COLO668 (cell line): ENCODE results near the gene MBOAT2.
A peak's percentile ranks its signal among the peaks of the same experiment; 100 is the strongest.
"Not testable (repeated sequence)": the region's sequence is repeated elsewhere in the genome, so short reads cannot be mapped to it uniquely, and the experiment has no call there.

Experiments used
- DNase-seq: peaks from one replicate; lab custom pipeline; 2025; ENCODE audit not compliant: unreplicated experiment; lab: John Stamatoyannopoulos, UW

MBOAT2 gene

DNA sequence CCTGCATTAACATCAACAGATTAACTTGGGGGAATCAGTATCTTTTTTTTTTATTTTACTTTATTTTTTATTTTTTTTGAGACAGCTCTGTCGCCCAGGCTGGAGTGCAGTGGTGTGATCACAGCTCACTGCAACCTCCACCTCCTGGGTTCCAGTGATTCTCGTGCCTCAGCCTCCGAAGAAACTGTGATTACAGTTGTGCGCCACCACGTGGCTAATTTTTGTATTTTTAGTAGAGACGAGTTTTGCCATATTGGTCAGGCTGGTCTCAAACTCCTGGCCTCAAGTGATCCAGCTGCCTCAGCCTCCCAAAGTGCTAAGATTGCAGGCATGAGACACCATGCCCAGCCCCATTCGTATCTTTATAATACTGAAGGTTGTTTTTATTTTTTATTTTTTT, 99.6 kb downstream of the MBOAT2 start:
- not testable (repeated sequence) for DNase-seq

DNA sequence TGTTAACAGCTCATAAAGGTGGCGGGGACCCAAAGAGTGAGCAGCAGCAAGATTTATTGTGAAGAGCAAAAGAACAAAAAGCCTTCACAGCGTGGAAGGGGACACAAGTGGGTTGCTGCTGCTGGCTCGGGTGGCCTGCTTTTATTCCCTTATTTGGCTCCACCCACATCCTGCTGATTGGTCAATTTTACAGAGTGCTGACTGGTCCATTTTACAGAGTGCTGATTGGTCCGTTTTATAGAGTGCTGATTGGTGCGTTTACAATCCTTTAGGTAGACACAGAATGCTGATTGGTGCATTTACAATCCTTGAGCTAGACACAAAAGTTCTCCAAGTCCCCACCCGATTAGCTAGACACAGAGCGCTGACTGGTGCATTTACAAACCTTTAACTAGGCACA, 100.7 kb downstream of the MBOAT2 start:
- DNase-seq = not testable (repeated sequence)

DNA sequence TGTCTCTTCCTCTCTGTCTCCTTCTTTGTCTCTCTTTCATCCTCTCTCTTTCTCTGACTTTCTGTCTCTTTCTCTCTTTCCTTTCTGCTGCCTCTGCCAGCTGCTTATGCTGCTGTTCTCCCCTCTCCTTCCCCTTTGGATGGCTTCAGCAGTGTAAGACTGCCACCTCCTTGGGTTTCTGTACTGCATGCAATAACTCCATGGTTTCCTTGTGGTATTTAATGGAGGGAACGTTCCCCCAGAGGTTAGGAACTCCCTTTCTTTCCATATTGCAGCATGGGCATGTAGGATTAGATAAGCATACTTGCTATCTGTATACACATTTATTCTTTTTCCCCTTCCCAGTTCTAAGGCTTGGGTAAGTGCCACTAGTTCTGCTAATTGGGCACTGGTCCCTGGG, 106.3 kb downstream of the MBOAT2 start:
- DNase-seq = not testable (repeated sequence)

DNA sequence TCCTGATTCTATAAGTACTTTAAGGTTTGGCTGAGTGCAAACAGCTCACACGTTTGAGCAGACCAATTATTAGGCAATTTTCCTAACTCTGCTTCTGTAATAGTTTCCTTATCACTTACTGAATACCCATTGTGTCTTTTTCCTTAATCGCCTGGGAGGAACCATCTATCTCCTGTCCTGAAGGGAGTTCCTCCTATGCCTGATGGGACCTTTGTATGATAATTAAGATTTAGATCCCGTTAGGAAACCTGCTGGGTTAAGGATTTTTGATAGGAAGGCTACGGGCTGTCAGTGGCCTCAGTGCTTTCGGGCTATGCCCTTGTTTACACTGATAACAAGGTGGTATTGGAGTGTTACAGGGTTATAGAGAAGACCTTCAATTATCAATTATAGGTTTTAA, 106.8 kb downstream of the MBOAT2 start:
- DNase-seq = not testable (repeated sequence)

DNA sequence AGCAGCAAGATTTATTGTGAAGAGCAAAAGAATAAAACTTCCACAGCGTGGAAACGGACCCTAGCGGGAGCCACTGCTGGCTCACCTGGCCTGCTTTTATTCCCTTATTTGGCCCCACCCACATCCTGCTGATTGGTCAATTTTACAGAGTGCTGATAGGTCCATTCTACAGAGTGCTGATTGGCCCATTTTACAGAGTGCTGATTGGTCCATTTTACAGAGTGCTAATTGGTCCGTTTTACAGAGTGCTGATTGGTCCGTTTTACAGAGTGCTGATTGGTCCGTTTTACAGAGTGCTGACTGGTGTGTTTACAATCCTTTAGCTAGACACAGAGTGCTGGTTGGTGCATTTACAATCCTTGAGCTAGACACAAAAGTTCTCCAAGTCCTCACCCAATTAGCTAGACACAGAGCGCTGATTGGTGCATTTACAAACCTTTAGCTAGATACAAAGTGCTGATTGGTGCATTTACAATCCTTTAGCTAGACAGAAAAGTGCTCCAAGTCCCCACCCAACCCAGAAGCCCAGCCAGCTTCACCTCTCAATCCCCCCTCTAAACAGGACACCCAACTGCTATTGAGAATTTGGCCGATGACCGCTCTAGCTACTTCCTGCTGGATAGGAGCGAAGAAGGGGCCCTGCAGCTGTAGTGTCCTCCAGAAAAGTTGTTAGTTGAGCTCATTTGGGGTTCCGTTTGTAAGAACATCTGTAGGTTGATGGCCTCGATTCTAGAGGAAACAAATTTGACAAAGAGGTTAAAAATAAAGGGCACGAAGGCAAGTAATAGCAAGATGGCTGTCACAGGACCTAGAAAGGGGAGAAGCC, 108.2 kb downstream of the MBOAT2 start:
- DNase-seq = not testable (repeated sequence)

DNA sequence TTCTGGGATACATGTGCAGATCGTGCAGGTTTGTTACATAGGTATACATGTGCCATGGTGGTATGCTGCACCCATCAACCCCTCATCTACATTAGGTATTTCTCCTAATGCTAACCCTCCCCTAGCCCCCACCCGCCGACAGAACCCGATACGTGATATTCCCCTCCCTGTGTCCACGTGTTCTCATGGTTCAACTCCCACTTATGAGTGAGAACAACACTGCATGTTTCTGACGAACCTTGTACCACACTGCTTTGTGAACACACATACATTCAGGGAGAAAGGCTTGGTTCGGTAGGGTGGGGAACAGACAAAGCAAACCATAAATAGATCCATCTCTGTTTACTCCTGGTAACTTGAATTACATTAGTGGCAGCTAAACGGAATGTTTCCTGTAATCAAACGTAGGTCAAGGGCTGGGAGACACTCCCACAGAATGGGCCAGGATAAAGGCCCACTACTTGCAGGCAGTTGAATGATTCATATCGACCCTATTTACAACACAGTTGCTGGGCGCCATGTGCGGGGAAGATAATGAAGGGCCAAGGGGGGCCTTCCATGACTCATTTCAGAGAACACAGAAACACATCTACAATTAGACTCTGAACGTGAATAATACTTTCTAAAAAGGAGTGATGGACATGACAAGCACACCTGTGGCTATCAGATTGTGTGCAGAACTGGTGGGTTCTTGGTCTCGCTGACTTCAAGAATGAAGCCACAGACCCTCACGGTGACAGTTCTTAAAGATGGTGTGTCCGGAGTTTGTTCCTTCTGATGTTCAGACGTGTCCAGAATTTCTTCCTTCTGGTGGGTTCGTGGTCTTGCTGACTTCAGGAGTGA, 109.3 kb downstream of the MBOAT2 start:
- peak; percentile 55 for DNase-seq

DNA sequence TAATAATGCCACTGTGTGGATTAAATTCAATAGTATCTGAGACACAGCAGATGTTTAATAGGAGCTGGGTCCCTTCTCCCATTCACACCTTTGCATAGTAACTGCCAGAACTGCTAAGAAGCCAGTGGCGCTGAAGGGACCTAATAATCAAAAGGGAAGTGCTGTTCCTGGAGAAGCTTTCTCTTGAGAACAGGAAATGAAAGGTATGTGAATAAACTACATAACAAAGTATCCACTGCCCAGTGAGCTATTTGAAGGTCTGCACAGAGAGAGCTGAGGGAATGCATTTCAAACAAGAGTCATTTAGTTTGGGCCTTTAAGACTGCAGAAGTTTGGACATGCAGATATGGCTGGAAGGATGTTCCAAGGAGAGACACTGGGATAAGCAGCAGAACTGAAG, 110.0 kb downstream of the MBOAT2 start:
- no peak for DNase-seq

DNA sequence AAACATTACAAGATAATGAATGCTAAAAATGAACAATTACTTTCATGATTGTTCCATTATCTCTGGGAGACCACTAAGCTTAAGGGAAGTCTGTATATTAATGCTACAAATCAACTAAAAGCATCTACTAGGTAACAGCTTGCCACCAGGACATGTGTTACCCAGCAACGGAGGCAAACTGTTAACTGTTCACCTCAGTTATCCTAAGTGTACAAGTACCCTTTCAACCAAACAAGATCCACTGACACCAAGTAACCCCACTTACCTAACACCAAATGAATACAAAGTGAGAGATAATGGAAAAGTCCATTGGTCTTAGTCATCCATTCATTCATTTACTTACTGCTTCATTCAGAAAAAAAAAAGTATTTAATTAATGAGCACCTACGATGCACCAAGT, 111.4 kb downstream of the MBOAT2 start:
- DNase-seq = no peak

DNA sequence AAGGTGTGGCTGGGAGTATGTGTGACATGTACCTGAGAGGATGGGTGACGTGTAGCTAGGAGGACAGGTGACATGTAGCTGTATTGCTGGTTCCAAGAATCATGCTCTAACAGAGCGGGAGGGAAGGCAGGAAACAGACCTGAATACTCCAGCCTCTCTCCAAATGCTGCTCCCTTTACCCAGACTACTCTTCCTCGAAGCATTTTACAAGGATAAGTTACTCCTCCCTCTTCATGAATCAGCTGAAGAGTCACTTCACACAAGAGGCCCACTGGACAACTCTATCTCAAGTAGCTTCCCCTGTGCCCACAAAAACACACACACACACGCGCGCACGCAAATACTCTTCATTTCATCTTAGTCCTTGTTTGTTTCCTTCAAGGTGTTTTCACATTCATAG, 113.5 kb downstream of the MBOAT2 start:
- no peak for DNase-seq

DNA sequence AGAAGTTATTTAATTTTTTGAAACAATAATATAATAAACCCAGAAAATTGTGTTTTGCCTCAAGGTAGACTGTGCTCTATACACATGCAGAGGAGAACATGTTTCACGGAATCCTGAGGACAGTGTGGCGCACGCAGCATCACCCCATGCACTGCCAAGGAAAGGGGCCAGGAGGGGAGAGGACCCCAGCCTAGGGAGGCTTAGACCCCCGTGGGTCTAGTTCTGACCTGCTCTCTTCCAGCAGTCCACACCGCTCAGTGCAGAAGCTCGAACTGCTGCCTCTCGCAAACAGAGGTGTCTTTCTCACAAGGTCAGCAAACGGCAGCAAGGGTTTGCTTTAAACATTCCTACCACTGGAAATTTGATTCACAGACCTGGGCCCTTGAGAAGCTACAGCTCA, 114.5 kb downstream of the MBOAT2 start:
- DNase-seq = no peak

DNA sequence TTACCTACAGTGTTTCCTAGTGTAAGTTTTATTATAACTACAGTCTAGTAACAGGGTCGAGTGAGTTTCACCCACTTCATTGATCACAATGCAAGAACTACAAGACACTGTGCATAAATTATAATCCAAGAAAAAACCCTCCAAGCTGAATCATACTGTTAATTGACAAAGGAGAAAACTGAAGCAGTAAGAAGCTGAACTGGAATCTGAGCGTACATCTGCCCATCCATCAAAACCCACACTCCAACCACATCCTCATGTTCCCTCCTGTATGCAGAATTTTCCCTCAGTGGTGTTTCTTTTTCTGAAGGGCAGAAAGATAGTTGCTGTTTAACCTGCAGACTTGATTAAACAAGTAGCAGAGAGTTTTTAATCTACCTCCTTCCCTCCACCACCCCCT, 116.6 kb downstream of the MBOAT2 start:
- DNase-seq = no peak

DNA sequence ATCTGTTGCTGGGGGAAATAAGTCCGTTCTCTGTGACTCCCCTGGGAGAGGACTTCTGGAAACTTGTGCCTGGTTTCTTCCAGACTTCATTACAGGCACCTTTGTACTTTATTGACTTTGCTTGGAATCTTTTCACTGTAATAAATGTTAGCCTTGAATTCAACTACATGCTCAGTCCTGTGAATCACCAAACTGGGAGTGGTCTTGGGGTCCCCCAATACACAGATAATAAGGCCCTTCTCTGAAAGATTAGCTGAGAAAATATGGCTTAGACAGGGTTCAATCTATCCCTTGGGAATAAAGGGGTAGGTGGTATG, 117.3 kb downstream of the MBOAT2 start:
- no peak for DNase-seq

DNA sequence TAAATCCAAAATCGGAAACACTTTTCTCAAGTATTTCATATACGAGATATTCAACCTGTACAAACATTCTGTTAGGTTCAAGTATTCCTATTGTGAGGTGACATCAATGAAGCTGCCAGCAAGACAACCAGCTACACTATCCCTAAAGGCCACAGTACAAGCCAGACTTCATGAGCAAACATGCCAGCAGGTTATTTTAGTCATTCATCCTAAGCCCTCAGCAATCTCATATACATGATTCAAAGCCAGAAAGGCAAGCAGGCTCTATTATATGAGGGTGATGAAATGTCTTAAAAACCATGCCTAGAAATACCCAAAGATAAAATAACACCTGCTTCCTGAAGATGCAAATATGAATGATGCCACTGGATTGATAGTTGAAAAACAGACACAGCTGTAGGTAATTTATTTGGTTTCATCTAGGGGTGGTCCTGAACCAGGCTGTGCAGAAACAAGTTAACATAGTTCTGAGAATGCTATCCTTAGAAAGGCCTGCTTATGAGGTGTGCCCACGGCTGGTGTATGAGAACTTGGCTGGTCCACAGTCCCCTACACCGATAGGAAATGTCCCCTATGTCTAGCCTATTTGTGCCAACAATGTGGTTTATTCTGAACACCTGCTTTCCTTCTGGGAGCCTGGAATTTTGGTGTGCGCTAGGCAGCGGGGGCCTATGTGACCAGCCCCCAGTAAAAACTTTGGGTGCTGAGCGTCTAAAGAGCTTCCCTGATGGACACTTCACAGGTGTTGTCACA, 117.9 kb downstream of the MBOAT2 start:
- no peak for DNase-seq

DNA sequence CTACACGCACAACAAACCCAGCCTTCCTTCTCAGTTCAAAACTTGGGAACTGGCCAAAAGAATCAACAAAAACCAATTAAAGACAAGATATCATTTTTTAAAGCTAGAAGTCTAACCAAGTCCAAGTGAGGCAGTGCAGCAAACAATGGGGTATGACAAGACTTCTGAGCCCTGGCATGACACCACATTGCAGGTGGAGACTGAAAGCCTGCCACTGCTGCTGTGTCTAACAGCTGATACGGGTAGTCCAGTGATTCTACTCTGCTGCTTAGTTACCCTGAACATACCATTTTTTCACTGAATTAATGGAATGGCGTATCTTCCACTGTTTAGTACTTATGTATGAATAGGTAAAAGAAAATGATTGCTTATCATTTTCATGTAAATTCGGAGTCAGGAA, 118.7 kb downstream of the MBOAT2 start:
- DNase-seq = no peak

DNA sequence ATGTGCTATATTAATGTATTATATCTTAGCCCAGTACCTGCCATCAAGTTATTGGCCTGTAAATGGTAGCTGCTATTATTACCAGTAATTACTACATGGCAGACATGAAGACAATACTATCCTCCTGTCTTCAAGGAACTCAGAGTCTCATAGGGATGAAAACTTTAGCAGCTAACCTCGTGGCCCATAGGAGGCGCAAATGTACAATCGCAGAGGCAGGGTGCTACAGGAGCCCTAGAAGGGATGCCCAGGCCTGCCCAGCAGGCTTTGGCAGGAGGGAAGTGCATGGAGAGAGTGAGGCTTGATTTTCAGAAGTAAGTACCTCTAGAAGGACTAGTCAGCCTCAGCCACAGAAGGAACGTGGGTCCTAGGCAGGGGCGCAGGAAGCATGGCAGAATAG, 121.4 kb downstream of the MBOAT2 start:
- peak; percentile 33 for DNase-seq

DNA sequence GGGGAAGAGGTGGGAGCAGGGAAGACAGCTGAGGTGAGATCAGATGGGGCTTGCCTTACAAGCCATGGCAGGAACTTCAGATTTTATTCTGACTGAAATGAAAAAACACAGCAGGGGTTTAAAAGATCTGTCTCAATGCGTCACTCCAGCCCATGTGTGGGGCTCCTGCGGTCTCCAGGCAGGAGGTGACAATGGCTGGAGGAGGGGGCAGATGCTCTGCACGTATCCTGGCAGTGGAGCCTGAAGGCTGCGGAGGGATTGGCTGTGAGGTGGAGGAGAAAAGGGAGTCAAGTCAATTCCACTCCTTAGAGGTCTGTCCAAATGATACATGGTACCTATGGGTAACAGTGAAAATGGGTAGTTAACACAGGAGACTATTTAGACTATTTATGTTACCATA, 125.6 kb downstream of the MBOAT2 start:
- no peak for DNase-seq

DNA sequence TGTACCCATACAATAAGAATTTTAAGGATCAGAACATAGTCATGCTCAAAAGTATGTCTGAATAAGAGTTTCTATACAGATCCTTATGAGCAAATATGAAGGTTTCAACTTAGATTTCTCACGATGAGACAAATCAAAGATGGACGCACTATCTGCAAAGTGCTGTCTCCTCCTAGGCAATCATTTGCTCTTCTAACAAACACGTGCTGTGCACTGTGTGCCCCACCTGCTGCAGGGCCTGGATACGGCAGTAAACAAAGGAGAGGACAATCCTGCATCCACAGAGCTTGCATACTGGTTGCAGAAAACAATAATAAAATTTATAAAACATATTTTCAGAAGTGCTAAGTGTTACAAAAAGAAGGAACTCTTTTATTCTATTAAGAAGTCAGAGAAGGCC, 126.2 kb downstream of the MBOAT2 start:
- no peak for DNase-seq

DNA sequence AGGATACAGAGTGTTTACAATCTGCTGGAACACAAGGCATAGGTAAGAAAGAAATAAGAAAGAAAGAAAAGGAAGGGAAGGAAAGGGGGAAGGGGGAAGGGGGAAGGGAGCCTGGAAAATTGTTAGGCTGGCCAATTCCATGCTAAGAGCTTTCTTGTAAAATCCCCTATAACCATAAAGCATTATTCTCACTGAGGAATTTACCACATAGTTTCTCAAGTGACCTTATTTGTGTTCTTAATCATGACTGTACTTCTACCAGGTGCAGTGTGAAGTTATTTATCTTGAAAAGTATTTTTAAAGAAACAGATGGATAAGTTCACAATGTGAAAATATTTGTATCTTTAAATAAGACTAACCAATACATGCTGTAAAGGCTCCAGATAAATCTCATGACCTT, 126.9 kb downstream of the MBOAT2 start:
- no peak for DNase-seq

DNA sequence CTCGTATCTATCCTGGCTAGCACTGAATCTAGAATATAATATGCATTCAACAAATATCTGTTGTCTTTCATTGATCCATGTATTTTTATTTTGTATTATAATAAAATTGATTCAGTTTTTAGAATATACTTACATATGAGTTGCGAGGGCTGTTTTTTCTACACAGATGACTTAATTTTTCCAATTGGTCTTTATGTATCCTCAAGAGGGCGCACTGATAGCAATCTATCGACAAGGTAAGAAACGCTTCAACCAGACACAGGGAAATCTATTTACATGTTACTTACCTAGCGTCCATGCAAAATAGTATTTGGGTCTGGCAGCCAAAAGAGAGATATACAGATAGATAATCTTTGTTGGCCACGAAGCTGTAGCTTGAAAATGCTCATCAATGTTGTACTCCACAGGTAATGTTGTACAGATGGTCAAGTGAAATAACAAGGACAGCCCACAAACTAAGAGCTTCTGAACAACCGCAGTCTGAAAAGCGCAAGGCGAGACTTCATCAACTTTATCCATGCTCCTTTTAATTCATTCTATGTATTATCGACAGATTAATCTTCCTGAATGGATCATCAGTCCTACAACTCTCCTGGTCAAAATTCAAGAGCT, 130.6 kb downstream of the MBOAT2 start:
- no peak for DNase-seq

DNA sequence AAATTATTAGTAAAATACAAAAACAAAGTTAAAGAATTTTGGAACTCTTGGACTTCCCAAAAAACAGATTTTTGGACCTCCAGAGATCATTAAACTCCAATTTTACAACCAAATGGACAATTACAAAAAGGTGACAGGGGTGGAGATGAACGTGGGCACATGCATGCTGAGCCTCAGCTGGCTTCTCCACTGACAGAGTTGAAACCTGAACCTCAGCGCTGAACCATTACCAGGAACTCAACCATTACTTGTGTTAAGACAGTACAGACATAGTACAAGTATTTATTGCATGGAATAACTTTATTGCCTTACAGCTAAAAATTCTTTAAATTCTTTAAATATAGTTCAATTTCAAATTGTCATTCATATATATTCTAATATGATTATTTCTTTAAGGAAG, 133.0 kb downstream of the MBOAT2 start:
- DNase-seq = no peak

DNA sequence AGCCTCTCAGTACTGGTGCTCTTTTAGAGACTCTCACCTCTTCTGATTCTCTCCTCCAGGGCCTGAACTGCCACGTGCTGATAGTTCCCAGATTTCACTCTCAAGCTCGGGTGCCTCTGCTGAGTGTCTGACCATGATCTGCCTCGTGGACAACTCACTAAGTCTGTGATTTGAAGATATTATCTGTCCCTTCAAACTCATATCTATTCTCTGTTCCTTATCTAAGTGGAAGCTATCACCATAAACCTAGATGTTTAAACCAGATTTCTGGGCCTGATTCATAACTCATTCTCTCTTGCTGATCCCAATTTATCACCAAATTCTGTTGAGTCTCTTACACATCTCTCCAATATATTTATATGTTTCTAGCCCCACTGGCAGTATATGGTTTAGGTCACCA, 136.1 kb downstream of the MBOAT2 start:
- DNase-seq = no peak
